NB4 (cell line): ENCODE results near the gene CSNK2A1.

Experiments used
- CTCF ChIP-seq: IDR thresholded peaks from one replicate; pipeline ENCODE4 v1.5.1; 2012; ENCODE audit warnings: low read depth, low read length
- MYC ChIP-seq: IDR thresholded peaks from 2 replicates; pipeline ENCODE4 v1.6.1; 2011; ENCODE audit warnings: low read depth, low read length
- POLR2A ChIP-seq: IDR thresholded peaks from 2 replicates; pipeline ENCODE4 v1.6.1; 2011; ENCODE audit warnings: mild to moderate bottlenecking; ENCODE audit not compliant: insufficient read length; ENCODE audit errors: extremely low read depth
- TF ChIP-seq, protein P1 (sequence below): IDR thresholded peaks from 2 replicates; pipeline ENCODE4 v1.6.1; 2011; ENCODE audit warnings: low read depth, low read length

- TF ChIP-seq POLR2A (no peak), CTCF (no peak), MYC (no peak)
- TF ChIP-seq, protein P1, sequence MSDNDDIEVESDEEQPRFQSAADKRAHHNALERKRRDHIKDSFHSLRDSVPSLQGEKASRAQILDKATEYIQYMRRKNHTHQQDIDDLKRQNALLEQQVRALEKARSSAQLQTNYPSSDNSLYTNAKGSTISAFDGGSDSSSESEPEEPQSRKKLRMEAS, result no peak
These were observed 14.5 kb upstream of the CSNK2A1 start for GRCh38 chr20:558117-558516.
